K562 (cell line): ENCODE results near the gene AMN1. TPM values are rescaled to one million over a fixed set of nuclear protein-coding genes. Genes with fewer than 3 reads are reported as not detected.
A peak's percentile ranks its signal among the peaks of the same experiment; 100 is the strongest.

Source experiments
- ARHGAP35 ChIP-seq: fragments of 450-650 bp; IDR thresholded peaks from 2 replicates; pipeline ENCODE4 v1.6.1; 2018; ENCODE audit not compliant: partially characterized antibody
- CAMTA2 ChIP-seq: fragments of 250-450 bp; sonication (Bioruptor Pico); conservative IDR thresholded peaks from 2 replicates; pipeline ENCODE4 v1.5.1; 2022
- CXXC5 ChIP-seq: fragments of 250-450 bp; sonication (Bioruptor Pico); IDR thresholded peaks from 2 replicates; pipeline ENCODE4 v1.8.0; 2022; ENCODE audit warnings: inconsistent platforms, mild to moderate bottlenecking, moderate library complexity
- ELF1 ChIP-seq: fragments of 200-800 bp; sonication (Bioruptor generic); IDR thresholded peaks from 2 replicates; pipeline ENCODE4 v1.6.1; 2016; ENCODE audit warnings: missing genetic modification characterization, missing compliant biosample characterization
- FOXP4 ChIP-seq: sonication (generic); formaldehyde crosslinking; IDR thresholded peaks from 2 replicates; pipeline ENCODE4 v1.8.0; 2022; ENCODE audit warnings: mild to moderate bottlenecking, missing genetic modification reagents, borderline replicate concordance
- IRF2 ChIP-seq: sonication (generic); formaldehyde crosslinking; IDR thresholded peaks from 2 replicates; pipeline ENCODE4 v1.8.1; 2022; ENCODE audit warnings: mild to moderate bottlenecking, missing genetic modification reagents
- MYNN ChIP-seq, 2 experiments: sonication (generic); formaldehyde crosslinking in 1 of 2; IDR thresholded peaks; 2 replicates each; pipeline versions ENCODE4 v1.5.0 to v1.6.1; 2016 to 2020; ENCODE audit warnings: antibody characterized with exemption in 1 of 2, missing genetic modification reagents in 1 of 2
- NFIC ChIP-seq: fragments of 450-650 bp; IDR thresholded peaks from 2 replicates; pipeline ENCODE4 v1.6.1; 2017; ENCODE audit warnings: mild to moderate bottlenecking, inconsistent platforms
- PHB2 ChIP-seq: fragments of 450-650 bp; IDR thresholded peaks from 2 replicates; pipeline ENCODE4 v1.6.1; 2017; ENCODE audit warnings: low read depth
- POLR3G ChIP-seq: IDR thresholded peaks from 2 replicates; pipeline ENCODE4 v1.6.1; 2011; ENCODE audit not compliant: insufficient read length, insufficient replicate concordance; ENCODE audit errors: extremely low read depth
- PTRF ChIP-seq: fragments of 450-650 bp; IDR thresholded peaks from 2 replicates; pipeline ENCODE4 v1.6.1; 2016; ENCODE audit warnings: mild to moderate bottlenecking, missing genetic modification characterization, missing compliant biosample characterization
- RBM25 ChIP-seq: fragments of 200-400 bp; formaldehyde crosslinking; IDR thresholded peaks from 2 replicates; pipeline ENCODE4 v1.6.1; 2018; ENCODE audit warnings: low read length, low read depth, moderate library complexity; ENCODE audit not compliant: severe bottlenecking
- RUNX1 ChIP-seq: sonication (generic); IDR thresholded peaks from 2 replicates; pipeline ENCODE4 v1.6.1; 2016; ENCODE audit warnings: antibody characterized with exemption, low read depth
- SNRNP70 ChIP-seq: fragments of 200-400 bp; formaldehyde crosslinking; optimal IDR thresholded peaks from 2 replicates; pipeline ENCODE3; 2017; ENCODE audit warnings: low read depth, low read length
- SREBF2 ChIP-seq: sonication (generic); formaldehyde crosslinking; IDR thresholded peaks from 2 replicates; pipeline ENCODE4 v1.4.0; 2020; ENCODE audit warnings: mild to moderate bottlenecking, missing genetic modification reagents
- XRCC5 ChIP-seq: fragments of 200-400 bp; formaldehyde crosslinking; IDR thresholded peaks from 2 replicates; pipeline ENCODE4 v1.6.1; 2017; ENCODE audit warnings: low read depth, mild to moderate bottlenecking, low read length
- ZNF133 ChIP-seq: fragments of 250-450 bp; sonication (Bioruptor Pico); IDR thresholded peaks from 2 replicates; pipeline ENCODE4 v1.4.0; 2020; ENCODE audit warnings: mild to moderate bottlenecking
- ZNF140 ChIP-seq: fragments of 250-450 bp; sonication (Bioruptor Pico); IDR thresholded peaks from 2 replicates; pipeline ENCODE4 v1.8.0; 2021; ENCODE audit warnings: moderate library complexity, mild to moderate bottlenecking, inconsistent platforms
- polyA plus RNA-seq, 8 experiments: library from polyadenylated mRNA; depleted of rRNA in 4 of 8; stranded (reverse) in 5 of 8; unstranded in 3 of 8; fragments of >200 nt; fragmentation: Nextera tagmentation in 2 of 8; fragmentation: Illumina TruSeq in 1 of 8; extraction: Ambion mirVana in 2 of 8; extraction: Trizol in 1 of 8; gene quantifications; 2 replicates each; pipeline versions ENCODE4 v1.2.1 to v1.2.3, GENCODE V29; 2011 to 2014; ENCODE audit warnings: inconsistent platforms in 1 of 8, missing spikeins in 1 of 8
- total RNA-seq, 7 experiments: library from RNA; depleted of rRNA in 6 of 7; stranded (reverse); fragments of >200 nt in 6 of 7; fragmentation: Illumina TruSeq in 2 of 7; extraction: Trizol in 2 of 7; gene quantifications; 2 replicates each; pipeline versions ENCODE4 v1.2.1 to v1.2.3, GENCODE V29; 2011 to 2021; ENCODE audit warnings: low replicate concordance in 1 of 7
- TF ChIP-seq, protein P1 (sequence below): fragments of 450-650 bp; formaldehyde crosslinking; IDR thresholded peaks from 2 replicates; pipeline ENCODE4 v1.4.0; 2020; ENCODE audit warnings: mild to moderate bottlenecking, mixed read lengths
- TF ChIP-seq, protein P2 (sequence below): fragments of 250-450 bp; sonication (Bioruptor Pico); IDR thresholded peaks from 2 replicates; pipeline ENCODE4 v1.8.0; 2022; ENCODE audit warnings: inconsistent platforms, mild to moderate bottlenecking, moderate library complexity, borderline replicate concordance
- TF ChIP-seq, protein P3 (sequence below): fragments of 450-650 bp; IDR thresholded peaks from 2 replicates; pipeline ENCODE4 v1.6.1; 2016; ENCODE audit warnings: antibody characterized with exemption

AMN1 gene
- total and polyA plus RNA-seq, 9 of the 15 experiments (the other 6 are each of a cell fraction or from before 2014, with no cell fraction given) = 5.2 to 27.6 (median 13.0) TPM

- TF ChIP-seq MYNN (IDR thresholded peaks at IDR 0.05) = peak; percentile 61; the same call in 1 of the 2 replicates
- no peak for TF ChIP-seq MYNN (CRISPR knock-in tag; IDR thresholded peaks at IDR 0.05)
- TF ChIP-seq ARHGAP35 = no peak
- no peak for TF ChIP-seq IRF2 (CRISPR knock-in tag)
- TF ChIP-seq CAMTA2 = no peak
- TF ChIP-seq, protein P1, sequence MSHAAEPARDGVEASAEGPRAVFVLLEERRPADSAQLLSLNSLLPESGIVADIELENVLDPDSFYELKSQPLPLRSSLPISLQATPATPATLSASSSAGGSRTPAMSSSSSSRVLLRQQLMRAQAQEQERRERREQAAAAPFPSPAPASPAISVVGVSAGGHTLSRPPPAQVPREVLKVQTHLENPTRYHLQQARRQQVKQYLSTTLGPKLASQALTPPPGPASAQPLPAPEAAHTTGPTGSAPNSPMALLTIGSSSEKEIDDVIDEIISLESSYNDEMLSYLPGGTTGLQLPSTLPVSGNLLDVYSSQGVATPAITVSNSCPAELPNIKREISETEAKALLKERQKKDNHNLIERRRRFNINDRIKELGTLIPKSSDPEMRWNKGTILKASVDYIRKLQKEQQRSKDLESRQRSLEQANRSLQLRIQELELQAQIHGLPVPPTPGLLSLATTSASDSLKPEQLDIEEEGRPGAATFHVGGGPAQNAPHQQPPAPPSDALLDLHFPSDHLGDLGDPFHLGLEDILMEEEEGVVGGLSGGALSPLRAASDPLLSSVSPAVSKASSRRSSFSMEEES (CRISPR knock-in tag) = no peak
- no peak; the same call in 1 of the 2 replicates for TF ChIP-seq NFIC
- 0 out of 2 replicates have a peak, but pooled peaks have one; percentile 45 for TF ChIP-seq FOXP4
- TF ChIP-seq RUNX1 = peak; percentile 33; the same call in 1 of the 2 replicates
- TF ChIP-seq XRCC5 = peak; percentile 87; the same call in 1 of the 2 replicates
- no peak for TF ChIP-seq POLR3G
- TF ChIP-seq RBM25 = no peak
- no peak for TF ChIP-seq SNRNP70
- peak; percentile 95 for TF ChIP-seq ELF1 (tag)
- TF ChIP-seq, protein P2, sequence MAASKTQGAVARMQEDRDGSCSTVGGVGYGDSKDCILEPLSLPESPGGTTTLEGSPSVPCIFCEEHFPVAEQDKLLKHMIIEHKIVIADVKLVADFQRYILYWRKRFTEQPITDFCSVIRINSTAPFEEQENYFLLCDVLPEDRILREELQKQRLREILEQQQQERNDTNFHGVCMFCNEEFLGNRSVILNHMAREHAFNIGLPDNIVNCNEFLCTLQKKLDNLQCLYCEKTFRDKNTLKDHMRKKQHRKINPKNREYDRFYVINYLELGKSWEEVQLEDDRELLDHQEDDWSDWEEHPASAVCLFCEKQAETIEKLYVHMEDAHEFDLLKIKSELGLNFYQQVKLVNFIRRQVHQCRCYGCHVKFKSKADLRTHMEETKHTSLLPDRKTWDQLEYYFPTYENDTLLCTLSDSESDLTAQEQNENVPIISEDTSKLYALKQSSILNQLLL (CRISPR knock-in tag) = no peak
- no peak for TF ChIP-seq PTRF (tag)
- no peak for TF ChIP-seq ZNF140
- no peak for TF ChIP-seq ZNF133 (CRISPR knock-in tag)
- no peak for TF ChIP-seq PHB2
- TF ChIP-seq SREBF2 = no peak
- peak; percentile 82 for TF ChIP-seq CXXC5 (CRISPR knock-in tag)
- TF ChIP-seq, protein P3, sequence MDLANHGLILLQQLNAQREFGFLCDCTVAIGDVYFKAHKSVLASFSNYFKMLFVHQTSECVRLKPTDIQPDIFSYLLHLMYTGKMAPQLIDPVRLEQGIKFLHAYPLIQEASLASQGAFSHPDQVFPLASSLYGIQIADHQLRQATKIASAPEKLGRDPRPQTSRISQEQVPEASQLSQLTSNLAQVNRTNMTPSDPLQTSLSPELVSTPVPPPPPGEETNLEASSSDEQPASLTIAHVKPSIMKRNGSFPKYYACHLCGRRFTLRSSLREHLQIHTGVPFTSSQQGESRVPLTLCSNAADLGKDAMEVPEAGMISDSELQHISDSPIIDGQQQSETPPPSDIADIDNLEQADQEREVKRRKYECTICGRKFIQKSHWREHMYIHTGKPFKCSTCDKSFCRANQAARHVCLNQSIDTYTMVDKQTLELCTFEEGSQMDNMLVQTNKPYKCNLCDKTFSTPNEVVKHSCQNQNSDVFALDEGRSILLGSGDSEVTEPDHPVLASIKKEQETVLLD = no peak; the same call in 1 of the 2 replicates
These were observed at the start of gene AMN1 (continued) for GRCh38 chr12:31728917-31729640.
